NCI-H1092 (cell line): ENCODE results near the gene CDH12.
"Not testable (repeated sequence)": the region's sequence is repeated elsewhere in the genome, so short reads cannot be mapped to it uniquely, and the experiment has no call there.

Experiments
- DNase-seq: peaks from one replicate; lab custom pipeline; 2025; lab: John Stamatoyannopoulos, UW

The CDH12 gene

GRCh38 chr5:22012893-22013292 lies 840.3 kb downstream of the CDH12 start:
- DNase-seq: not testable (repeated sequence)

- not testable (repeated sequence) for DNase-seq
Observed at GRCh38 chr5:22010808-22011207, 842.3 kb downstream of the CDH12 start.

- DNase-seq: not testable (repeated sequence)
Observed at GRCh38 chr5:22001097-22001496, 852.0 kb downstream of the CDH12 start.

GRCh38 chr5:21985799-21986198 lies 867.3 kb downstream of the CDH12 start:
- DNase-seq: not testable (repeated sequence)

GRCh38 chr5:21951571-21951970 lies 901.6 kb downstream of the CDH12 start:
- not testable (repeated sequence) for DNase-seq

- no peak for DNase-seq
Observed at GRCh38 chr5:21931116-21931515, 922.0 kb downstream of the CDH12 start.

- peak; percentile 35 for DNase-seq
Observed at GRCh38 chr5:21919414-21920022, 933.6 kb downstream of the CDH12 start.

- no peak for DNase-seq
Observed at GRCh38 chr5:21918451-21918850, 934.7 kb downstream of the CDH12 start.

GRCh38 chr5:21910731-21911130 lies 942.4 kb downstream of the CDH12 start:
- no peak for DNase-seq

- no peak for DNase-seq
Observed at GRCh38 chr5:21895766-21896350, 957.3 kb downstream of the CDH12 start.

- no peak for DNase-seq
Observed at GRCh38 chr5:21893161-21893560, 960.0 kb downstream of the CDH12 start.

- no peak for DNase-seq
Observed at GRCh38 chr5:21889581-21889980, 963.6 kb downstream of the CDH12 start.

GRCh38 chr5:21882074-21882745 lies 970.9 kb downstream of the CDH12 start:
- DNase-seq: no peak

GRCh38 chr5:21880164-21880563 lies 973.0 kb downstream of the CDH12 start:
- DNase-seq: no peak

- no peak for DNase-seq
Observed at GRCh38 chr5:21862986-21863385, 990.2 kb downstream of the CDH12 start.

GRCh38 chr5:21858441-21858840 lies 994.7 kb downstream of the CDH12 start:
- no peak for DNase-seq

GRCh38 chr5:21856987-21857386 lies 996.2 kb downstream of the CDH12 start:
- no peak for DNase-seq

- DNase-seq: no peak
Observed at GRCh38 chr5:21847300-21847699, 1005.8 kb downstream of the CDH12 start.

GRCh38 chr5:21844960-21845359 lies 1008.2 kb downstream of the CDH12 start:
- no peak for DNase-seq

GRCh38 chr5:21834863-21835262 lies 1018.3 kb downstream of the CDH12 start:
- DNase-seq: no peak

GRCh38 chr5:21831145-21831787 lies 1021.9 kb downstream of the CDH12 start:
- DNase-seq: no peak

GRCh38 chr5:21826884-21827283 lies 1026.3 kb downstream of the CDH12 start:
- no peak for DNase-seq

- DNase-seq: no peak
Observed at GRCh38 chr5:21823588-21823987, 1029.6 kb downstream of the CDH12 start.
